GM18861 (cell line): ENCODE results near the gene LRRC28.

ENCODE experiments used
- ATAC-seq: cut with Tn5 transposase; IDR thresholded peaks from one replicate; pipeline ENCODE4 v1.9.1; 2021; ENCODE audit not compliant: unreplicated experiment

LRRC28 gene

DNA sequence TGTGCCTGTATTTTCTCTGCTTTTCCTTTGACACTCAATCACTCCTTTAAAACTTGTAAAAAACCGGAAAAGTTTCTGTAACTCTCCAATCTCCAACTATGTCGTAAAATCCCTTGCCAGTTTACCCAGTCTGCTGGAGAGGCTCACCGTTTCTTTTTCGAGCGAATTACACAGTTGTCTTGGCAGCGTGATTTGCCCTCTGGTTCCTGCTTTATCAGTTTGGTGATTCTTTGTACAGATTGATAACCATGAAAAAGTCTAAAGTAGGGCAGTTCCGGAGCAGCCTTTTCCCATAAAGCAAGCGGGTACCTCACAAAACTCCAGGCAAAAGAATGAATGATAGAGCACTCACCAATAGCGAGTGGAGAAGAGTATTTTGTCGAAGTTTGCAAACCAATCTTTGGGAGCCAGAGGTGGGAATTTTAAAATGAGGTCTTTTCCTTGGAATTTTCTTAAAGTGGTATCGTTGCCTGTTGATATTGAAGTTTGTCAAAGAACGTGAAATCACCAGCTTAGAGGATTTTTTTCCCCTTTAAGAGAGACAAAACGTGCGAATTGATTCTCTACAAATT, 1.9 kb upstream of the LRRC28 start, which contains the start of gene TTC23:
Gene TTC23 (minus strand): TSS at position 312 of the 572 bp plus-strand sequence. CDS start 20,869 bp downstream, outside the sequence.
- no peak for ATAC-seq

DNA sequence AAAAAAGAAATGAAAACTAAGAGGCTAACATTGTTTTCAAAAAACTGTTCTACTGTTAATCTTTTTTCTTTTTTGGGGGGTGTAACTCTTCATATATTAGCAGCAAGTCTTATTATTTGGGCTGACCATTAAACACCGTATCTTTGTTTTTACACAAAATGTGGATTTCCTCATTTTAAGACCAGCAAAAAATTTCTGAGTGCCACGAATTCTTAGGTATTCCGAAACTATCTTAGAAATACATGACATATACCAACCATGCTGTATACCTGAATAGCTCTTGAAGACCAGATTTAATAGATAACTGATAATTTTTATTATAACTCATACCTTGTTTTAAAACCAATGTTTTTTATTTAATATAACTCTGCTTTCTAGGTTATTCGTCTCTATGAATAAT, 1.3 kb upstream of the LRRC28 start:
- no peak for ATAC-seq

DNA sequence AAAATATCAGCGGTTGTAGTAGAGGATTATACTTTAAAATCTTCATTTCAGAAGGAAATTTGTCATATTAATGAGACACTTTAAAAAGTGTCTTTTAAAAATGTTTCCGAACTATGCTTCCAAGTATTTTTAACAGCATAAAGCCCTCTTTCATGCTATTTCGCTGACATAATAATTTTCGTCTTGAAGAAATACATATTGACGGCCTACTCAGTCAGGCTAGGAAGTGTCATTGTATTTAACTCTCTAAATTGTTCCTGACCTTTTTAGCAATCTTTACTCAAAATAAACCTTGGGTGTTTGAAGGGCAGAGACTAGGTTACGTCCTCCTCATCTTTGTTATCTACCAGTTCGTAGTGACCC, 806 bp upstream of the LRRC28 start:
- ATAC-seq, result no peak

DNA sequence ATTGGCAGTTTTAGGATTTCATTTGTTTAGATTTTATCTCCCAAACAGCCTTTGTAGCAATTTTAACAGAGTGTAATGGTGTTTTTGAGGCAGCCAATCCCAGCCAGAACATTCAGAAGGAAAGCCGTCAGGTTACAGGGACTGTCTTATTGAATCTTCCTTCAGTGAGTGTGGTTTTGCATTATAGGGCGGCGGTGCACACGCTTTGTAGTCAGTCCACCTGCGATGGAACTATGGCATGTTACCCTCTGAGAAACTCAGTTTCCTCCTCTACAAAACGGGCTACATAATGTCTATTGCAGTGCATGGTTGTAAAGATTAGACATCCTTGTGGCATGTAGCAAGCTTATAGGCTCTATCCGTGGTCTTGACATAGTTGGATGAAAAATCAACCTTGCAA, 1.0 kb downstream of the LRRC28 start:
- ATAC-seq, result no peak

DNA sequence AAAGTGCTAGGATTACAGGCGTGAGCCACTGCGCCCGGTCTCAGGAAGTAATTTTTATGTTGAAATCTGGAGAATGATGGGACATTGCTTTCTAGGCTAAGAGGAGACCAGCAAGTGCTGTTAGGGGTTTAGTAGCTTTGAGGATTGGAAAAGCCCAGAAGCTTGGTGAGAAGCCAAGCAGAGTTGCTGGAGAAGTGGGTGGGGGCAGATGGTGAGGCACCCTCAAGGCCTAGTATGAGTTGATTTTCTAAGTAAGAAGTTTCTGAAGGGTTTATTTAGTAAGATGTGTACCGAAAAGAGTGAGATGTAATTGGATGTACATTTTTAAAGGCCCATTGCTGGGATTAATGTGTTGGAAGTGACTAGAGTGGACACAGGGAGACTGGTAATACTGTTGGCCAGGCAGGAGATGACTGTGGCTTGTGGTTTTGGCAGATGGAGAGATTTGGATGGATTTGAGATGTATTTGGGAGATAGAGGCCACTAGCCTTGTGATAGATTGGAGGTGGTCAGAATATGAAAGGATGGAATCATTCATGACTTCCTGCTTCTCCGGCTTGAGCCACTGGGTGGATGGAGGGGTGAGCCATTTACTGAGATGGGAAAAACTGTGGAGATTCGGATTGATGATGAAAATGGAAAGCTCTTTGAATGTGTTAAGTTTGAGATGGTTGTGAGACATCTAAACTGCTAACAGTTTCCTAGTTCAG, 2.3 kb downstream of the LRRC28 start:
- ATAC-seq, result no peak

DNA sequence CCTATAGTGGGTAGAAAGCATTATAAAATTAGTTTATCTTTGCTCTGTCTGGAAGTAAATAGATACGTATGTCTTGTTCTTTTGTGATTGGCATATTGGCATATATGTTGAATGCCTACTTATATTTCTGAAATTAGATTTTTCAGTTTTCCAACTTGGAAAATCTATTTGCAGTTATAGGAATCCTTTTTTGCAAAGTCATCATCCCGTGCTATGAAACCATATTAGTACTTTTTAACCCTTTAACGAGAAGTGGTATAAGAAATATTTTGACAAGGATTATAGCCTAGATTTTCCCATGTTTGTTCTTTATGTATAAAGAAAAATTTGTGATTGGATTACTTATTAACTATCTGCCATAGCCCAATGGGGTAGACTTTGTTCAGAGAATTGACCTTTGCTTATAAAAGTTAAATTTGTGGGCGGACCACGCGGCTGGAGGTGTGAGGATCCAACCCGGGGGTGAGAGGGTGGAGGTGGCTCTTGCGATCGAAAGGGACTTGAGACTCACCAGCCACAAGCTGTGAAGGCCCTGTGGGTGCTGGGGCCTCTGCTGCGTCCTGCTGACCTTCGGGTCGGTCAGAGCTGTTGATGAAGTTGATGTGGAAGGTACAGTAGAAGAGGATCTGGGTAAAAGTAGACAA, 5.9 kb downstream of the LRRC28 start:
- no peak for ATAC-seq

DNA sequence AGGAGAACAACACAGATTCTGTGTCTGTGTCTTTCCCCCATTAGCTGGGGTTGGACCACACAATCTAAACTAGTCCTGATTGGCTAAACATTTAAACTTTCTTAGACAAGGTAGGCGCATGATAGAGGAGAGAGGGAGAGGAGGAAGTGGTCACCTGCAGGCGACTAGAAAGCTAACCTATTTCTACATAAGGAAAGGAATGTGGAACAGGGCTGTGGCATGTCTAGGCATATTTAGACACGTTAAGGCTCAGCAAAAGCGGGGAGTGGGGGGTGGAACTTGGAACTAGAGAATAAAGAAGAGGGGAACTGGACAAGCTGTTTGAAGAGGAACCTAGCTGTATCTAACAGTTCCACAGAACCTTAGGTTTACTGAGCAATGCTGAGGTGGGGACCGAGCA, 12.8 kb downstream of the LRRC28 start:
- no peak for ATAC-seq

DNA sequence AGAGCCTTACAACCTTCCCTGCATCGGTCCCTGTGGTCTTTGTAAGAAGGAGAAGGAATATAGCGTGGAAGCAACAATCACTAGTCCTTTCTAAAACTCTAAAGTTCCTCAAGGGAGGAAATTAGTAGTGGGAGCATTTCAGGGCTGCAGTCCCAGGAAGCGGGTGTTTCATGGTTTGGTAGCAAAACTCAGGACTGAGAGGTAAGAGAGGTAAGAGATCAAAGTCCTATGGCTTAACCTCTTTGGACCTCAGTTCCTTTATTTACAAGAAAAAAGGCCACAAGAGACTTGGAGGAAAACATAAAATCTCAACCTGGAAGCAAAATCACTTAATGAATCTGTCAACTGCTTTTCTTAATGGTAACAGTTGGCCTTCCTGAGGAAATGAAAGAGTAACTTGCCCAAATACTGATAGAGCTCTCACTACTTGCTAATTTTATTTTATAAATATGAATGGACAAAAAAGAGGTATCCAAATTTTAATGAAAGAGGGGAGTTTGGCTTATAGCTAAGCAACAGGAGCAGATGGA, 14.3 kb downstream of the LRRC28 start:
- ATAC-seq, result no peak

DNA sequence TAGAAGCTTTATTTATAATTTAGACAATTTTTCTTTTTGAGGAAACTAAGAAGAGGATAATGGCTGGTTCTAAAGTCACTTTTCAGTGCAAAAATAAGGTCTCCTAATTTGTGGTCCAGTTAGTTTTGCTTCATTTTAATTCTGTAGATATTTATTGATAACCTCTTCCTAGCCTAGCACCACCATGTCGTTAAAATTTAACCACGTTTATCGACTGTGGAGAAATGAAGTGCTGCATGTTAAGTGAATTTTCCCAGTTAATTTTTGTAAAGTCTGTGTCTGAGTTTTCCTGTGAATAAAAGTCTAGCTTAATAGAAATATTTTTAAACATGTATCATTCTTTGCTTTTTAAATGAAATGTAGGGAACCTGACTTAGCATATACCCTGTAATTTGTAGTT, 16.7 kb downstream of the LRRC28 start:
- ATAC-seq, result no peak

DNA sequence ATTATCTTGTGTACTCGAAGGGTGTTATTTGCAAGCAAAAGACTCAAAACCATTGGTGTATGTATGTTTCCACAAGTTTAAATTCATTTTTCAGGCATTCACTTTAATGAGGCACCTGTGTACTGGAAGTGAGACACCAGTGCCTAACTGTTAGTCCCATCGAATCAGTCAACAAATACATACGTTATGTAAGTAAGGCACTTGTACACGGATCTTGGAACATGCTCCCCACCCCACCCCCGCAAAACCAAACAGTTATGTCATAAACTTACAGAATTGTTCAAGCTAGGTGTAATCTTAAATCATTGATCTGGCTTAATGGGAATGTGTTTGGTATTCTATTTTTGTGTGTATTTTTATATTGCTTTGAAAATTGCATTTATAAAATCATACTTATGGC, 17.1 kb downstream of the LRRC28 start:
- no peak for ATAC-seq

DNA sequence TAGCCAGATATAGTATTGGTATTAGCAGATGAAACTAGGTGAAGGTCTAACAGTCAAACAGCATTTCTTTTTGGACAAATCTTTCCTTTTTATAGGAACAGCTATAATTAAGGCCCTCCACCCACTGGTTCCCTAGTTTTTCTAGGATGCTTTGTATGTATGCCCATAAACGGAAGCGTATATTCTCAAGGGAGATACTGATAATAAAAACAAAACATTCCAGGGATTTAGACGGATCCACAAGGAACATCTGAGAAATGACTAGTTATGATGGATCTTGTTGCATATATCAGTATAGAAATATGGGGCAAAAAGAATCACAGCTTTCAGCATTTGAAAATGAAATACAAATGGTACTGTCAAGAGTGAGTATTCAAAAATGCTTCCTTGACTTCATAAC, 22.5 kb downstream of the LRRC28 start:
- ATAC-seq, result no peak

DNA sequence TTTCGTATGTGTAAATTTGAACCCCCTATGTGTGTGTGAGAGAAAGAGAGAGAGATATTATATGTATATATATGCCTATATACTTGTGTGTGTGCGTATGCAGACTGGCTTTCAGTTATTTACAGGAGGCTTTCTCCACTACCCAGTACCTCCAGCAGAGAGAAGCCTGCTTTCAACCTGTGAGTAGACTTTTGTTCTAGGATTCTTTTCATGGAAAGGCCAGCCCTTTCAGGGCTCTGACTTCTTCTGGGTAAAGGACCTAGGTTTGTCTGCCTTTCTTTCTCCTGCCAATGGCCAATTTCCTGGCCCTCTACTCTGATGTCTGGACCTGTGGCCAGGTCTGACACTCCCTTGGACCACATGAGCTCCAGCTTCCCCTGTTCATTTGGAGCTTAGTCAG, 23.8 kb downstream of the LRRC28 start:
- no peak for ATAC-seq

DNA sequence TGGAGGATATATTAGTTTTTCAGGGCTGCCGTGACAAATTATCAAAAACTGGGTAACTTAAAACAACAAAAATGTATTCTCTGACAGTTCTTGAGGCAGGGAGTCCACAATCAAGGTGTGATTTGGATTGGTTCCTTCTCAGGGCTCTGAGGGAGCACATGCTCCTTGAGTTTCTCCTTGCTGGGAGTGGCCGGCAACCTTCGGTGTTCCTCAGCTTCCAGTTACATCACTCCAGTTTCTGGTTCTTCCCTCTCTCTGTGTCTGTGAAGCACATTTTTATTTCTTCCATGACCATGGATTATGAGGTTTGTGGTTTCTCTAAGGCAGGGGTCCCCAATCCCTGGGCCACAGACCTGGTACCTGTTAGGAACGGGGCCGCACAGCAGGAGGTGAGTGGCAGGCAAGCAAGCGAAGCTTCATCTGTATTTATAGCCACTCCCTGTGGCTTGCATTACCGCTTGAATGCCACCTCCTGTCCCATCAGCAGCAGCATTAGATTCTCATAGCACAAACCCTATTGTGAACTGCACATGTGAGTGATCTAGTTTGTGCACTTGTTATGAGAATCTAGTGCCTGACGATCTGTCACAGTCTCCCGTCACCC, 24.3 kb downstream of the LRRC28 start:
- peak; percentile 41 for ATAC-seq

DNA sequence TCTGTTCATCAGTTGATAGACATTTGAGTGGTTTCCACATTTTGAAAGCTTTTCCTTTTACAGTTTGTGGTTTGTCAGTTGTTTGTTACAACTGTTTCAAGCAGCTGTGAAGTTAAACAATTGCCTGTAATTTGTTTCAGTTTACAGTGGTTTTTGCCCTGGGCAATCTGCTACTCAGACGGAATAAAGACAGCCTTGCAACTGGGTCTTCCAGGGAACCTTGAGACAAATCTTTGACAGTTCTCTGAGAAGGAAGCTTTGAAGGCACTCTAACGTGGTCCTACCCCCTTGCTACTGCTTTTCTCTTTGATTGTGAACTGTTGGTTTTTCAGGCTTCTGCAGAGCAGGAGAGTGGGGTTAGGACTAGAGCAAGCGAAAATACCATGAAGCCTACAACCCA, 28.0 kb downstream of the LRRC28 start:
- no peak for ATAC-seq

DNA sequence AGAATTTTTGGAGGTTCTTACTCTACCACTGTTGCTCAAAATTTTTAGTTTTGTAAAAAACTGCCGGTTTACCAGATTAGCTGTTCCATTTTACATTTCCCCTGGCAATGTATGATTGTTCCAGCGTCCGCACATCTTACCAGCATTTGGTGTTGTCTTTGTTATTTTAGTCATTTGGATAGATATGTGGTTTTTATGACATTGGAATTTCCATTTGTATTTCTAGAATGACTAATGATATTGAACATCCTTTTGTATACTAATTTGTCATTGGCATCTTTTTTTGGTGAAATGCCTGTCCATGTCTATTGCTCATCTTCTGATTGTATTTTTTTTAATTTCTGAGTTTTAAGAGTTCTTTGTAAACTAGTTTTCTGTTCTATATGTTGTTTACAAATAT, 28.5 kb downstream of the LRRC28 start:
- ATAC-seq, result no peak

DNA sequence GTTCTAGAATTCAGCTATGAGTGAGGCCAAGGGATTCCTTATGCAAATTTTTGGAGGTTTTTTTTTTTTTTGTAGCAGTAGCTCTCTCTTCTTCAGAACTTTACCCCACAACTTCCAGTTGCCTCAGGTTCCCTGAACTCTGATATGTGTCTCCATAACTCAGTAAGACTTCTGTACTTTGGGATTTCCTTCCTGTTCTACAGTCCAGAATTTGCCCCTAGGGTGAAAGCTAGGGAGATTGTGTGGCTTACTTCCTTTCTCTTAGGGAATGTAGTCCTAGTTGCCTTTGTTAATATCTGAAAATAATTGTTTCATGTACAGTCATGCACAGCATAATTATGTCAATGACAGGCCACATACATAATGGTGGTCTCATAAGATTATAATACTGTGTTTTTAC, 30.8 kb downstream of the LRRC28 start:
- ATAC-seq, result no peak

DNA sequence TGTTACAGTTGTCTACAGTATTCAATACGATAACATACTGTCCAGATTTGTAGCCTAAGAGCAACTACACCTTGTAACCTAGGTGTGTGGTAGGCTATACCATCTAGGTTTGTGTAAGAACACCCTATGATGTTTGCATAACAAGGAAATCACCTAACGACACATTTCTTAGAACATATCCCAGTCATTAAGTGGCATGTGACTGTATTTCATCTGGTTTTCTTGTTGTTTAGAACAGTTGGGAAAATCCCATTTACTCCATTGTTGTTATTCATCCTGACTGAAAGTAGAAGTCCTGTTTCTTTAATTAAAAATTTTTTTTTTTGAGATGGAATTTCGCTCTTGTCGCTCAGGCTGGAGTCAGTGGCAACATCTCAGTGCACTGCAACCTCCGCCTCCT, 31.3 kb downstream of the LRRC28 start:
- no peak for ATAC-seq

DNA sequence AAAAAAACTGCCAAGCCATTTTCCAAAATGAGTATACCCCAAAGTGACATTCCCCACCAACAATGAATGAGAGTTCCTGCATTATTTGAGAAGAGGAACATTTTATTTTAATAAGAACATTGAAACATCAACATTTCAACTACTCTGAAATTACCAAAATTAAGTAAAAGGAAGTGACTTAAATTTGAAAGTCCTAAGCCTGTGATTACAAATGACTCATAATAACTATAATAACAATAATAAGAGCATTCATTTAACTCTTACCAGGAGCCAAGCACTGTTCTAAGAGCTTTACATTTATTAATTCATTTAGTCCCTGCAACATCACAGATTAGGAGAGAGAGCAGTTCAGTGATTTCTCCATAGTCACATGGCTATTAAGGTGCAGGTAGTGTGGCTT, 32.4 kb downstream of the LRRC28 start:
- ATAC-seq, result no peak

DNA sequence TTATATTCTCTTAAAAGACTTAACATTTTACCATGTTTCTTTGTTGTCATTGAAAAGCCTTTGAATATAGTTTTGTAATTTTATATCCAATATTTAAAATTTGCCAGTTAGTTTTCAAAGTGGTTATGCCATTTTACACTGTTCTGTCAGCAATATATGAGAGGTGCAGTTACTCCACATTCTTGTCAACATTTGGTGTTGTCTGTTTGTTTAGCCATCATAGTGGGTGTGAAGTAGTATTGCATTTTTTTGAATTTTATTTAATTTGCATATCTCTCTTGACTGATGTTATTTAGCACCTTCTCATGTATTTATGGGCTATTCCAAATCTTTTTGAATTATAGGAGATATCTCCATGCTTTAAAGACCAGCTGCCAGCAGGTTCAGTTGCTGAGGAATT, 40.4 kb downstream of the LRRC28 start:
- no peak for ATAC-seq

DNA sequence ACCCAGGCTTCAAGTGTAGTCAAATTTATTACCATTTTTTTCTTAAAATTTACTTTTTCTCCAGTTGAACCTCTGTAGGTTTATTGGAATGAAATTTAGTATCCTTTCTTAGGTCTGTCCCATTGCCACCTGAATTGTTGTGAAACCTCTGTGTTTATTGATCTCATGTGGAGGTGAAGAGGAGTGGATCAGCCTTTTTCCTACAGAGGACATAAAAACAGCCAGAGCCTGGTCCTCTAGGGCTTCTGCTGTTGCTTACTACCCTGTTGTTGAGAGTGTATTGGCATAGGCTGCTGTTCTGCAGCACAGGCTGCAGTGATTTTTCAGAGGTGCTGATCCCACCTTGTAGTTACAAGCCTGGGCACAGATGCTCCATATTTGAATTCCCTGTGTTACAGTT, 44.6 kb downstream of the LRRC28 start:
- no peak for ATAC-seq

DNA sequence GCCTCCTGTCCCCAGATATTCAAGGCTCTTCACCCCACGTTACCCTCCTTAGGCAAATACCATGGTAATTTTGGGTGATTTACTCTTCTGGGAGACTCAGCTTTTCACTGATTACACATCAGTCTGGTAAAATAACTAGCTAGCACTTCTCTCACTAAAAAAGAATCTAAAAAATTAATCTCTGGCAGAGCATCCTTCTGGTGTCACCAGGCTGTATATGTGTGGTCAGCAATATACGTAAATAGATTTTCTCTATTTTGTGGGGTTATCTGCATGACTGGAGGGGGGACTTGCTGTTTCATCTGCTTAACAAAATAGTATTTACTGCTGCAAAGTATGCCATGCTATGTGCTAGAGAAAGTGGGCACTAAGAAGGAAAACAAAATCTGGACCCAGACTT, 45.1 kb downstream of the LRRC28 start:
- no peak for ATAC-seq

DNA sequence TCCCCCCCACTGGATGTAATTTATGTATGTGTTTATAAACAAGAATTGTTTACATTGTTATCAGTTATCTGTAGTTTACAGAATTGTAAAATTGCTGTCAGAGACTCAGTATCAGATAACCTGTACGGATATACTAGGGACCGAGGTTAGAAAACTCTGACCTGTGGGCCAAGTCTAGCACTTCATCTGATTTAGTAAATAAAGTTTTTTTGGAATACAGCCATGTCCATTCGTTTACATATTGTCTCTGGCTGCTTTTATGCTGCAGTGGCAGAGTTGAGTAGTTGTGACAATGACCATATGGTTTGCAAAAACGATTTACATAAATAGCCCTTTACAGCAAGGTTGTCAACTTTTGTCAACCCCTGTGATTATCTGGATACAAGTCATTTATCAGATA, 52.6 kb downstream of the LRRC28 start:
- no peak for ATAC-seq
